A549 treated with AZD9567 at 1 μM for 4 hours (cell line): Measurements from ENCODE around the gene MSRB2. TPM values are rescaled to one million over a fixed set of nuclear protein-coding genes. Genes with fewer than 3 reads are reported as not detected.

Experiments used
- total RNA-seq: library from RNA; stranded (reverse); fragments of 200-300 nt; extraction: Qiagen RNA extraction; gene quantifications from 5 replicates; pipeline ENCODE4 v1.2.3, GENCODE V29; 2022; ENCODE audit not compliant: insufficient read depth

MSRB2 gene
- 9.0 to 19.0 TPM (median 17.7 TPM) in 5 replicates for total RNA-seq

DNA sequence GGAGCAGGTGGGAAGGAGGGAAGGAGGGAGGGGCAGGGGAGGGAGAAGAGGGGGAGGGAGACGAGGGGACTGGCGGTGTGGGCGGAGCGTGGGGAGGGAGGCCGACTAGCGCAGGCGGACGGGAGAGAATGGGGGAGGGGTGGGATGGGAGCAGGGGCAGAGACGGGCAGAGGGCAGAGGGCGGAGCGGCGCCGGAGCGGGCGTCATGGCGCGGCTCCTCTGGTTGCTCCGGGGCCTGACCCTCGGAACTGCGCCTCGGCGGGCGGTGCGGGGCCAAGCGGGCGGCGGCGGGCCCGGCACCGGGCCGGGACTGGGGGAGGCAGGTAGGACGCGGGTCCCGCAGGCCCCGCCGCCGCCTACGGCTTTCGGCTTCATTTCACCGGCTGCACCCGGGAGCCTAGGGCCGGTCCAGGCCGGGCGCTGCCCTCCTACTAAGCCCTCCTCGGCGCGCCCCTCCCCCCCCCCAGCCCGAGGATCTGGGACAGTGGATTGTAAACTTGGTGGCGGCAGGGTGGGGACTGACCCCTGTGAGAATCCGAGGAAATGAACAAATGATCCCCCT is at the start of gene MSRB2:
TSS of gene MSRB2 (plus strand) at position 176 of the 562 bp plus-strand sequence. CDS start at position 206, 30 bp downstream.

Other genes with a start within 250 kb of the MSRB2 start
- 0.49 to 0.64 TPM (median 0.59 TPM) in 4 of 5 replicates, not detected in the other for gene ARMC3, start 167.5 kb upstream of the MSRB2 start, total RNA-seq
- gene PTF1A, start 96.7 kb downstream of the MSRB2 start, total RNA-seq, result not detected in 5 replicates
- 0.05 to 0.07 TPM (median 0.06 TPM) in 4 of 5 replicates, not detected in the other for gene C10orf67, start 249.2 kb downstream of the MSRB2 start, total RNA-seq